ENCODE data around the gene ARHGEF3. TPM values are rescaled to one million over a fixed set of nuclear protein-coding genes. Genes with fewer than 3 reads are reported as not detected.

ARHGEF3 gene
- total RNA-seq, 1 donor from 2014 or later, result 4.2 TPM

DNA sequence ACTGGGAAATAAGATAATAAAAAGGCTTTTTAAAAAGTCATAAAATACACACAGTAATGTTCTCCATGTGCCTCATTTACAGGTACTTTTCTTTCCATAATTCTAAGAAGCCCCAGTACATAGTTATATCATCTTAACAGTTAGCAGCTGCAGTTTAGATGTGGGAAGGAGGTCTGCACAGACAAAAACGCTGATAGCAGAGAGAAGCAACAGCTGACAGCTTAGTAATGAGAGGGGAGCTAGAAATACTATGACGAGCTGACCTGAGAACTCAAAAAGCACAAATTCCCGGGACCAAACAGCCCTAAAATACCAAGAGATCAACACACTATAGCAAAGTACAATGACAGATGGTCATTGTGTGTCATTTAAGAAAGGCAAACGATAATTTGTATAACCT lies 36.7 kb upstream of the ARHGEF3 start:
- H3K27me3 Mint-ChIP-seq (ENCODE audit: low read depth), result no peaks in the 10 kb centered on the region
- no peak overlapping the region for H3K4me3 Mint-ChIP-seq
- no peaks in the 10 kb centered on the region for H3K36me3 Mint-ChIP-seq (ENCODE audit: low read depth)
- H3K9me3 Mint-ChIP-seq, result no peaks in the 10 kb centered on the region
- H3K4me1 Mint-ChIP-seq, result peaks cover 17% of the 10 kb centered on the region
- H3K27ac Mint-ChIP-seq (ENCODE audit: unreplicated experiment), result no peak overlapping the region
- no peak for DNase-seq (ENCODE audit: low read depth, low spot score)
- no peak for TF ChIP-seq CTCF (conservative IDR thresholded peaks at IDR 0.05)

DNA sequence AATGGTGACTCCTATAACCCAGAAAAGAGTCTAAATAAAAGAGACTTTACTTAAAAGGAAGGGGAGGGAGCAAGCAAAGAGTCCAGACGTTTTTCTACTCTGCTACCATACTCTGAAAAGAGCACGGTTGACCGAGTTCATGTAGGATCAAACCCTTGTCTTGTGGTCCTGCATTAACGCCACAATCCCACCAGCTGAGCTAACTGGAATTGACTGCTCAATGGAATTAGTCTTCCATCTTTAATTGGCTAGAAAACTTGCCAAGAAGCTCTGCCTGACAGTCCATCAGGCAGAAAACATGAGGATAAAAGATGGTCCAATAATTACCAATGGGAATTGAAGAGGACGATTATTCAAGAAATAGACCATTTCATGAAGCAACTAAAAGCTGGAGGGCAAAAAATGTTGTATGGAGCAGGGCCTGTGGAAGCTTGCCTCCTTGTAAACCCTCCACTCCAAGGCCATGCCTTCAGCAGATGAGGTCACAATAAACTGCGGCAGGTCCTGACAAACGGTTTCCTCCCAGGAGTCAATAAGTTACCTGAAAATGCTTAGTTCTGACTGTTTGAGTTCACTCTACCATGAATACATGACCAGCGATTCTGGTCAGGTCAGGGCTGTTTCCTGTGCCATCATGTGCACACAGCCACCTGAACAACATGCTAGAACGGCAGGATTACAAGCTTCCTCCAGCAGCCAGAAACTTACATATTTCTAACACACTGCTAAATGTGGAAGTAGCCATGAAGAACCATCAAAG lies 35.6 kb upstream of the ARHGEF3 start:
- no peaks in the 10 kb centered on the region for H3K27me3 Mint-ChIP-seq (ENCODE audit: low read depth)
- DNase-seq (ENCODE audit: low read depth, low spot score), result no peak
- peaks cover 17% of the 10 kb centered on the region for H3K4me1 Mint-ChIP-seq
- no peak for TF ChIP-seq CTCF (conservative IDR thresholded peaks at IDR 0.05)
- H3K4me3 Mint-ChIP-seq, result no peak overlapping the region
- H3K27ac Mint-ChIP-seq (ENCODE audit: unreplicated experiment), result no peak overlapping the region
- no peaks in the 10 kb centered on the region for H3K36me3 Mint-ChIP-seq (ENCODE audit: low read depth)
- H3K9me3 Mint-ChIP-seq, result no peaks in the 10 kb centered on the region

DNA sequence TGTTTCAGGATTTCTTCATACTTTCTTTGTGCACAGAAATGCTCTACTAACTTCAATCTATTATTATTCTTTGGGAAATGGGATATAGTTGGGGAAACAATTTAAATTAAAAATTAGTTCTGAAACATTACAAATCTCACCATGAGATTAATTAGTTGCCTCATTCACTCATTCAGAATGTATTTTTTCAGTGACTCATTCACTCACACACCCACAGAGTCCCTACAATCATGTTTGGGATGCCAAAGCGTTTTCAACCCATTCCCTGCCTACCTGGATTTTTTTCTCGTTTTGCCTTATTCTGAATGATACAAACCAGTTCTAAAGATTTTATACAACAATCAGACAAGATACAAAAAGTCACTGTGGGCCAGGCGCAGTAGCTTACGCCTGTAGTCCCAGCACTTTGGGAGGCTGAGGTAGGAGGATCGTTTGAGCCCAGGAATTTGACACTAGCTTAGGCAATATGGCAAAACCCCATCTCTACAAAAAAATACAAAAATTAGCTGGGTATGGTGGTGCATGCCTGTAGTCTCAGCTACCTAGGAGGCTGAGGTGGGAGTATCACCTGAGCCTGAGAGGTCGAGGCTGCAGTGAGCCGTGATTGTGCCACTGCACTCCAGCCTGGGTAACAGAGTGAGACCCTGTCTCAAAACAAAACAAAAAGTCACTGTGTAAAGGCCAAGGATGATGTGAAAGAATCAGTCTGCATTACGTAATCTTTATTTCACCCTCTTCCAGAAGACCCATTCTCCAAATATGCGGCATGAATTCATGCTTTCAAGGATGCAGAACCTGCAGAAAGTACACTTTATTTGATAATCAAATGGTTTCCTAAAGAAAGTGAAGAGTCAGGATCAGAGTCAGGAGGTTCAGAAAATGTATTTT lies 34.8 kb upstream of the ARHGEF3 start:
- Mint-ChIP-seq H3K27ac (ENCODE audit: unreplicated experiment) (no peak overlapping the region), H3K27me3 (ENCODE audit: low read depth) (no peaks in the 10 kb centered on the region), H3K9me3 (no peaks in the 10 kb centered on the region), H3K36me3 (ENCODE audit: low read depth) (no peaks in the 10 kb centered on the region), H3K4me1 (peaks cover 17% of the 10 kb centered on the region), H3K4me3 (no peak overlapping the region)
- TF ChIP-seq CTCF (conservative IDR thresholded peaks at IDR 0.05), result no peak
- DNase-seq (ENCODE audit: low read depth, low spot score), result no peak

- no peaks in the 10 kb centered on the region for H3K36me3 Mint-ChIP-seq (ENCODE audit: low read depth)
- no peaks in the 10 kb centered on the region for H3K27me3 Mint-ChIP-seq (ENCODE audit: low read depth)
- no peaks in the 10 kb centered on the region for H3K9me3 Mint-ChIP-seq
- H3K4me3 Mint-ChIP-seq, result no peak overlapping the region
- no peak overlapping the region for H3K27ac Mint-ChIP-seq (ENCODE audit: unreplicated experiment)
- TF ChIP-seq CTCF (conservative IDR thresholded peaks at IDR 0.05), result no peak
- no peak for DNase-seq (ENCODE audit: low read depth, low spot score)
- peaks cover 17% of the 10 kb centered on the region for H3K4me1 Mint-ChIP-seq
These were observed 34.0 kb upstream of the ARHGEF3 start for GRCh38 chr3:56835650-56836227.

- Mint-ChIP-seq H3K36me3 (ENCODE audit: low read depth) (no peaks in the 10 kb centered on the region), H3K9me3 (no peaks in the 10 kb centered on the region), H3K4me1 (peaks cover 17% of the 10 kb centered on the region), H3K27ac (ENCODE audit: unreplicated experiment) (no peak overlapping the region), H3K4me3 (no peak overlapping the region), H3K27me3 (ENCODE audit: low read depth) (no peaks in the 10 kb centered on the region)
- DNase-seq (ENCODE audit: low read depth, low spot score), result no peak
- no peak for TF ChIP-seq CTCF (conservative IDR thresholded peaks at IDR 0.05)
These were observed 31.8 kb upstream of the ARHGEF3 start for GRCh38 chr3:56833536-56833935.

Measured in neural crest cell (in vitro differentiated cells).